ENCODE data around the gene ARFRP1.

ARFRP1 gene, protein sequence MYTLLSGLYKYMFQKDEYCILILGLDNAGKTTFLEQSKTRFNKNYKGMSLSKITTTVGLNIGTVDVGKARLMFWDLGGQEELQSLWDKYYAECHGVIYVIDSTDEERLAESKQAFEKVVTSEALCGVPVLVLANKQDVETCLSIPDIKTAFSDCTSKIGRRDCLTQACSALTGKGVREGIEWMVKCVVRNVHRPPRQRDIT

DNA sequence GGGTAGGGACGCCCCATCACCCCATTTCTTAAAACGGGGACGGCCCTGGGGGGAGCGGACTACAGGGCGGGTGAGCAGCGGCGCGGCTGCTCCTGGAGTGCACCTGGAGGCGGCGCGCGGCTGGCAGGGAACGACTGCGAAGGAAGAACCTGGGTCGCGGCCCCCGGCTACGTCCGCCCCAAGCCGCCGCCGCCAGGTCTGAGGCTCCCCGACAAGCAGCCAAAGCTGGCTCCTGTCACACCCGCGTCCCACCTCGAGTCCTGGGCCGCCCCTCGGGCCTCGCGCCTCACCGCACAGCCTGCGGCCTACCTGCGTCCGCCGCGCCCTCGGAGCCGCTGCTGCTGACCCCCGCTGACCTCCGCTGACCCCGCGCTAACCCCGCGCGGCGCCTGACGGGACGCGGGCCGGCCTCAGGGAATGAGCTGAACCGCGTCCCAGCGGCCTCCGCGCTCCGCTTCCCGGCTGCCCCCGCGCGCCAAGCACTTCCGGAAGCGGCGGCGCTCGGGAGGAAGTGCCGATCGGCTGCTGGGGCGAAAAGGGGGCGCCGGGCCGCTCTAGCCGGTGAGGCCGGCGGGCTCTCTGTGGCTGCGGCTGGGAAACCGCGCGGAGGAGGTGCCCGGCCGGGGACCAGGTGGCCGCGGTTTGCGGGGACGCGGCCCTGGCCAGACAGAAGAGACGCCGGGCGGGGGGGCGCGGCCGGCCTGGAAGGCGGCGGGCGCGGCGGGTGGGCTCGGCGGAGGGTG is at the start of gene ARFRP1, which contains the start of gene ZGPAT:
Gene ARFRP1 (minus strand): TSS at position 419 of the 743 bp plus-strand sequence. CDS start 885 bp downstream, outside the sequence.
Gene ZGPAT (plus strand): TSS at position 482 of the 743 bp plus-strand sequence. CDS start 542 bp downstream, outside the sequence.
- peak; percentile 88 to 90 for DNase-seq

DNA sequence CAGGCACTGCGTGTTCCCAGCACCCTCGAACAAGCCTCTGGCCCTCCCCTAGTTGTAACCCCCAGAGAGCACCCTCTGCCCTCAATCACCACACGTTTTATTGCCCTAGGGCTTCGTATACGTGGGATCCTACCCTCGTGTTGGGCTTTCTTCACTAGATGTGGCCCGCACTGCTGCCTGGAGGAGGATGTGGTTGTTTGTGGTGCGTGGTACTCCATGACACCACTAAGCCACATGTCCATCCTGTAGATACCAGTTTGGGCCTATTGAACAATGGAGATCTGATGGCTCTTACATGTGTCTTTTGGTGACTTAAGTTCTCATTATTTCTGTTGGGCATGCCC is 48.8 kb upstream of the ARFRP1 start:
- DNase-seq: peak; percentile 14 to 26

DNA sequence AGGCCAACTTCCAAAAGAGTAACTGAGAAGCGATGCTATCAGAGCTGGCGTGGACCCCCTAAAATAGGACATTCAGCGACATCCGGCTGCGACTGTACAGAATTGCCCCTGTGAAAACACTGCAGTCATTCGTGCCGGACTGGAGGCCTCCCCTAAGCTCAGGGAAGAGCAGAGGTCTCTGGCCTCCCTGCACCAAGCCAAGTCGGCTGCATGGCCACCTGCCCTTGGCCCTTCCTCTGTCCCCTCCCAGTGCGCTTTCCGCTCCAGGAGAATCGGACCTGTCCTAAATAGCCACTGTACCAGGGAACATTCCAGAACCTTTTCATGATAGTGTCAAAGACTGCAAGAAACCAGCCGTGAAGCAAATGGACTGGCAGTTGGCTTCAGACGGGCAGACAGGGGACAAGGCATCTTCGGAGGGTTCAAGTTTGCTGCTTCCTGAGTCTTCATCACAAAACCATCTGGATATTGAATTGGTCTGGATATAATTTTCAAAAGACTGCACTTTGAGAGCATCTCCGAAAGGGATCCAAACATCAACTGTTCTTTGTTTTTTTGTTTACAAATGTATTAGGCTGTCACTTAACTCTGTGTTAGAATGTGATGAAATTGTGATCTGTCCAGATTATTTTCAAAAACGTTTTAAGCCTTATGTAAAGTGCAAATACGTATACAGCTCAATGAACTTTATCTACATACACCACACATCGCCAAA is 48.3 kb upstream of the ARFRP1 start:
- DNase-seq: no peak

DNA sequence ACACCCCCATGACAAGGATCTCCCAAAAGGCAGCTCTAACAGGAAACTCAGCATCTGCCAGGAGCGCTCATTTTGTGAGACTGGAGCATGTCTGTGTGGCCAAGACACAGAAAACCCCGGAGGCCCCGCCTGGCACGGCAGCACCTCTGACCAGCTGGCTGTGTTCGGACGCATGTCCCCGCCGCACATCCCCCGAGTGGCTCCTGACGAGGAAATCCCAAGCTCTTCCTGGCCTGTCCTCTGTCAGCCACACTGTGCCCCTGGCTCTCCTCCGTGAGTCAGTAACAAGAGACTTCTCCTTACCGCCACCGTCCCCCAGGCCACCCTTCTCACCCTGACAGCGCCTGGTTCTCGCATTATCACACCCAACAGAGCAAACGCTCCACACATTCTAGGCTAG is 46.2 kb upstream of the ARFRP1 start:
- DNase-seq: no peak

DNA sequence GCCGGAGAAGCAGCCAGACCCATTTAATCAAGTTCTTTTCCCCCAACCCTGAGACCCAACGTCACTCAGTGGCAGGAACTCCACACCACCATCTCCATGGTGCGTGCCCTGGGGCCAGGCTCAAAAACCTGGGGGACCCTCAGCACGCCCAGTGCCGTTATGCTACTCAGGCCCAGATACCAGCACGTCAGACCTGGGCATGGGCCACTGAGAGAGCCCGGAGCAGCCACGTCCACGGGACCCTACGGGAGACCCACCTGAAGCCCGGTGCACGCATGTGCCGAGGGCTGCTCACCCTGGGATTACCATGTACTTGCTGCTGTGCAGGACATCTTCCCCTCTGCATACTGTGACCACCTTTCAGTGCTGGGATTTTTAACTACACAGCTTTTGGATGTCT is 45.6 kb upstream of the ARFRP1 start:
- DNase-seq: no peak

DNA sequence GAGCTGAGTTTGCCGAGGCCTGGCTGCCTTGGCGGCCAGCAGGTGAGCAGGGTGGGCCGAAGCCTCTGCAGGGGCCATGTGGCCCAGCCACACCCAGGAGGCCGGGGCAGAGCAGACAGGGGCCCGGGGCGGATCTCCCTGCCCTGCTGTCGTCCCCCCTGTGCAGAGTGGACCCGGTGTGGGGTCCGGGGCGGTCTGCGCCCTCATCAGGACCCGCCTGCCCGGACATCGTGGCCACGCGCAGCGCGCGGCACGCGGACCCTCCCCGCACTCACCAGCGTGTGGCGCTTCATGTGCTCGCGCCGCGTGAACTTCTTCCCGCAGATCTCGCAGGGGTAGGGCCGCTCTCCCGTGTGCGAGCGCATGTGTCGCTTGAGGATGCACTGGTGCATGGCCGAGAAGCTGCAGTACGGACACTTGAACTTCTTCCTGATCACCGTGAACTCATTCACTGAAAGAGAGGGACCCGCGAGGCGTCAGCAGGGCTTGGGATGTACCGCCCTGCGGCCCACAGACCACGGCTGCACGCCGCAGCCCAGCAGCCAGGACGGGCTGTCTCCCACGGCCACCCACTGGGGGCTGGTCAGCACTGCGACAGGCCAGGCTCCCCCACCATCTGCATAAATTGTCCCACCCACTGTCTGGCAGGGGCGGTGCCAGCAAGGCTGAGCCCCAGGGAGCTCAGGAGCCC is 44.8 kb upstream of the ARFRP1 start:
- no peak for DNase-seq

DNA sequence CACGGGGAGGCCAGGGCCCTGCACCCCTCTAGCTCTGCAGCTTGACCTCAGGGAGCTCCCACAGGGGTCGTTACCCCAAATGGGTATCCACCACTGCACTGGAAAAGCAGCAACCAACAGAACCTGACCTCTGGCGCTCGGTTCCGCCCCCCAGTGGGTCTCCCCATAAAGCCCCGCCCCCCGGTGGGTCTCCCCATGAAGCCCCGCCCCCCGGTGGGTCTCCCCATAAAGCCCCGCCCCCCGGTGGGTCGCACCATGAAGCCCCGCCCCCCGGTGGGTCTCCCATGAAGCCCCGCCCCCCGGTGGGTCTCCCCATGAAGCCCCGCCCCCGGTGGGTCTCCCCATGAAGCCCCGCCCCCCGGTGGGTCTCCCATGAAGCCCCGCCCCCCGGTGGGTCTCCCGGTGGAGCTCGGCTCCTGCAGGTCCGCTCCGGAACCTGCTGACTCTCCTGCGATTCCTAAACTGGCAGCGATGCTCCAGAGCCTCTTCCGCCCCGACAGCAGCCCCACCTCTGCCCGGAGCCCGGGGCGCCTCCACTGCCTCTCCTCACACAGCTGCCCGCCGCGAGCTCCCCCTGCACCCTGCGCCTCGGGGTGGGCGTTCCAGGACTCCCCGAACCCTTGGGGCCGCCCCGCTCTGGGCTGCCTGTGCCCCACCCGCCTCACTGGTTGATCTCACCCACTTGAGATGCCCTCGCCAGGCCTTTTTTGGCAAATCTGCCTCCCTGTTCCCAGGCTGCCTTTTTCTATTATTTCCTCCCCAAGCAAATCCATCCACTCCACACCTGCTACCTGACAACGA is 43.9 kb upstream of the ARFRP1 start:
- peak in 1 of 2 donors; percentile 18 for DNase-seq

DNA sequence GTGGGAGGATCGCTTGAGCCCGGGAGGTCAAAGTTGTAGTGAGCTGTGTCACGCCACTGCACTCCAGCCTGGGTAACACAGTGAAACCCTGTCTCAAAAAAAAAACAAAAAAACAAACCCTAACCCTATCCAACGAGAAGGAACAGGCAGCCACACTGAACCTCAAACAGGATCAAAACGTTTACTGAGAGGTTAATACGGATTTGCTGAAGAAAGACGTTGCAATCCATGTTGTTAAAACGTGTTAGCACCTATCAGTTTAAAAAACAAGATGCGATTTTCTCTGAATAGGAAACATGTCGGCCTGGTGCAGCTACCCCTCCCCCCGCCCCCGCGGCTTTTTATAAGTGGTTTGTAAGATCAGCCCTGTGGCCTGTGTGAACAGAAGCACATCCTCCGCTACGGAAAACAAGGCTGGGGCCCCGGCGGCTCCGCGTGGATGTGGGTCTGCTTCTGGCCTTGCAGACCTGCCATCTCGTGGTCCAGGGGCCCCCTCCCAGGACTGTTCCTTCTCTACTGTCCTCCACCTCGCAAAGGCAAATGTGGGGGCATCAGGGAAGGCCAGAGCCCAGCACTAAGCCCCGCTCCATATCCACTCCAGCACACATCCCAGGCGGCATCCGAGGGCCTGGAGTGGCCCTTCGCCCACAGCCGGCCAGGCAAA is 43.2 kb upstream of the ARFRP1 start:
- peak; percentile 52 to 65 for DNase-seq

DNA sequence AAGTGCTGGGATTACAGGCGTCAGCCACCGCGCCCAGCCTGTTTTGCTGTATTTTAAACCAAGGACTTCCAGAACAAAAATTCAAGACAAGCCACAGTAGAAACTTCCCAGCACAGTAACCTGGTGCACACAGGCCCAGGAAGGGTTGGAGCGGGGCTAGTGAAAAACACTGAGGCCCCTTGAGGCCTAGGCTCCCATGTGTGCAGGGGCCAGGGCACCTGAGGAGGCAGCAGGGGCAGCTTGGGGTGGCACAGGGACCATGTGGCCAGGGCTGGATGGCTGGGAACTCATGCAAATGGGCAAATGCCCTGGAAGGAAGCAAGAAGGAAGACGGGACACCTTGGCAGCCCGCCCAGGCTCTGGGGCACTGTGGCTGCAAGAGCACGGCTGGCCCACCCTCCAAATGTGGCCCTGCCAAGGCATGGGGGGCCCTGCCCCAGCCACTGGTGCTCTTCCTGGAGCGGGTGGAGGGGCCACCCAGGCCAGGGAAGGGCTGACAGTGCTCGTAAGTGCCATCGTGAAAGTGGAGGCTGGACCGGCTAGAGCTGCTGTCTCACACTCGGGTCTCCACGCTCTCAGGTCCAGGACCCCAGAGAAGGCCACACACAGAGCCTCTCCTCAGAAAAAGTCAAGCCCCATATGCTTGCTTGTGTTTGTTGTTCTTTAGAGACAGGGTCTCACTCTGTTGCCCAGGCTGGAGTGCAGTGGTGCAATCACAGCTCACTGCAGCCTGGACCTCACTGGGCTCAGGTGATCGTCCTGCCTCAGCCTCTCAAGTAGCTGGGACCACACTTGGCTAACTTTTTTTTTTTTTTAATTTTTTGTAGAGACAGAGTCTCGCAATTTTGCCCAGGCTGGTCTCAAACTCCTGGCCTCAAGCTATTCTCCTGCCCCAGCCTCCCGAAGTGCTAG is 42.1 kb upstream of the ARFRP1 start:
- no peak for DNase-seq

DNA sequence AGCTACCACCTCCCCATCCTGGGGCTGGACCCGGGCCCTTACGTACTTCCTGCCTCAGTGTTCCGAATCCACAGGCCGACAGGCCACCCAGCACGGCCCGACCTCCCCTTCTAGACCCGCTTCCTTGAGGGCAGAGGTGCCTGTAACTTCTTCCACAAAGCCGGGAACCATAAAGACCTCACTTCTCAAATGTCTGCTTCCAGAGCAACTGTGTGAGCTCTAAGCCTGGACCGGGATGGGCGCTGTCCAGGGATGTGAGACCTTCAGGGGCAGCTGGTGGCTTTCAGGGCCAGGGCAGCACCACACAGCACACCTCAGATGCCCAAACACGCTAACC is 41.1 kb upstream of the ARFRP1 start:
- DNase-seq: no peak

DNA sequence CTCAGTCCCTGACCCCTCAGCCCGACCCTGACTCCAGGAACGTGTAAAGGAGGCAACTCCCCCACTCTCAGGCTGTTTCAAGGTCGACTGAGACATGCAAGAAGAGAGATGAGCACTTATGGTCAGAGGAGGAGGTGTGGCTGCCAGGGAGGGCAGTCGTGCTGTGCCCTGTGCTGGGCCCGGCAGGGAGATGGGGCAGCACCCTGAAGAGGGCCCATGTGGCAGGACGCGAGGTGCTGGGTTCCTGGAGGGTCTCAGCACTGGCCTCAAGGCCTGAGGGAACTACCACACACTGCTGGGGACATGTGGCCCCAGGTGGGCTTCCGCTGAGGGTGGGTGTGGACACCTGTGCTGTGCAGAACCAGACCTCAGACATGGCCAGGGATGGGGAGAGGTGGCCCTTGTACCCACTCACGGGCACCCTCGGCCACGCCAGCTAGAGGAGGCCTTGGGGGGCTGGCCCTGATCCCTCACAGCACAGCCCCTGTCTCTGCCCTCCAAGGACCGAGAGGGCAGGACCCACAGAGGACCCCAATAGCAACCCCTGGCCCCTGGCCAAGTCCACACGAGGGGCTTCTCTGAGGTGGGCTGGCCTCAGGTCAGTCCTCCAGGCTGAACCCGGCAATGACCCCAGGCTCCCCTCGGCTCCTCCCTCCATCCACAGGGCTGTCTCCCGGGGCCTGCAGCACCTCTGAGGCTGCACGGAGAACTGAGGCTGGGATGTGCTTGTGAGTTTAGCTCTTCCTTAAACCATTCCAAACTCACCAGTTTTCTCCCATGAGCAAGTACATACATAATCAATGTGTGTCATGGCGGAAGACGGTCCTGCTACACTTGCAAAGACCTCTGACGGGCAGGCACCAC is 40.5 kb upstream of the ARFRP1 start:
- DNase-seq: no peak

DNA sequence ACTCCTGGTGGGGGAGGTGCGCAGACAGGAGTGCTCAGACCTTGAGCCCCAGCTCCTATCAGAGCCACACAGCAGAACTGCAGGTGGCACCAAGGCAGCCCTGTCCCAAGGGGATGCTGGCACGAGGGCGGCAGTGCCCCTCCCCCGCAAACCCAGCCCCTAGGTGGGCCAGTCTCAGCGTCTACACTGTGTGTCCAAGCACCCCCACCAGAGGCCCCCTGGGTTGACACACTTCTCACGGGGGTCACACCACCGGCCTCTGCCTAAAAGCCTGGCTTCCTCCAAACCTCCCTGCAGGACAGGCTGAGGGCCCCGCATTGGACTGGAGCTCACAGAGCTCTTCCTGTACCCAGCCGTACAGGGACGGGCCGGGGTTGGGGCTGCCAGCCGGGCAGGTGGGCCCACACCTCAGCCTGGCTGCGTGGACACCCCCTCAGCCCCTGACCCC is 39.9 kb upstream of the ARFRP1 start:
- DNase-seq: no peak

DNA sequence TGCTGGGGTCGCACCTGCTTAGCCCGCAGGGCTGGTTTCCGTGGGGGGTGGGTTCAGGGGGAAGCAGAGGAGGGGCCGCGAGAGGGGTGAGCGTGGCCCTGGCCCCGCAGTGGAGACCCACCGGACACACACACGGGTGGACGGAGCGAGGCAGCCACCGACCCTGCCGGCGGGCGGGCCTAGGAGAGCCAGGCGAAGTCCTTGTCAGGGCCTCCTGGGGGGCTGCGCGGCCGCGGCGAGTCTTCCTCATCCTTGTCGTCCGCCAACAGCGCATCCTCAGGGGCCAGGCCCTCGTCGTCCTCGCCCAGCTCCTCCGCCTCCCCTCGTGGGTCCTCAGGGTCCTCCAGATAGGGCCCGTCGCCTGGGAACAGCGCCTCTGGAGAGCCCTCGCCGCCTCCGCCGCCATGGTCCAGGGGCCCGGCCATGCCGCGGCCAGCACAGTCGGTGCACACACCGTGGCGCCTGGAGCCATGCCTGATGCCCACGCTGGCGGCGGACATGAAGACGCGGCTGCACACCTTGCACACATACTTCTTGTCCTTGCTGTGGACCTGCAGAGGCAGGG is 39.1 kb upstream of the ARFRP1 start:
- DNase-seq: no peak

DNA sequence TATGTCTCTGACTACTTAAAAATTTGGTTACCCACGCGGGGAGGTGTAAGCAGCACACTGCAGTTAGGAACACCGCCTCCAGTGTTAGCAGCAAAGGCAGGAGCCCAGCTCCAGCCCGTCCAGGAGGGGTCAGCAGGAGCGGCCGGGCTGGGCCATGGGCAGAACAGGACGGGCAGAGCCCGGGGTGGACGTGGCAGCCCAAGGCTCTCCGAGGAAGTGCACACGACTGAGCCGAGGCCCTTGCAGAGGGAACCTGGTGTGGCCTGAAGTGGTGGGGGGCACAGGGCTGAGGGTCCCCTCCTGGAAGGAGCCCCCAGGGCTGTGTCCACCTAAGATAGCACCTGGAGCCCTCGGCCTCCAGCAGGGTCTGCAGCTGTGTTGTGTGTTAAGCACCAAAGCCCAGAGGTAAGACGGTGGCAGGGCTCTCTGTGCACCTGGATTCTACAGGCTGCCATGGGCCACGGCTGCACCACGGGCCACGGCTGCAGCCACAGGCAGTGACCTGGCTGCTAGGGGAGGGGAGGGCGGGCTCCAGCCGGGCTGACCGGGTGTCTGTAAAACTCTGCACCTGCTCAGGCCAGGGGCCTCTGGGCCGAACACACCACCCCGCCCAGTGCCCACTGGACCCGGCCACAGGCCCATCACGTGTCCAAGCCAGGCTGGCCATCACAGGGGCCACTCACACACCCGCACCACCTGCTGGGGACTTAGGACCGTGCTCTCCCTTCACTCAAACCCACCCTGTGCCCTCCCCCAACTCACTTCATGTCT is 38.4 kb upstream of the ARFRP1 start:
- no peak for DNase-seq

DNA sequence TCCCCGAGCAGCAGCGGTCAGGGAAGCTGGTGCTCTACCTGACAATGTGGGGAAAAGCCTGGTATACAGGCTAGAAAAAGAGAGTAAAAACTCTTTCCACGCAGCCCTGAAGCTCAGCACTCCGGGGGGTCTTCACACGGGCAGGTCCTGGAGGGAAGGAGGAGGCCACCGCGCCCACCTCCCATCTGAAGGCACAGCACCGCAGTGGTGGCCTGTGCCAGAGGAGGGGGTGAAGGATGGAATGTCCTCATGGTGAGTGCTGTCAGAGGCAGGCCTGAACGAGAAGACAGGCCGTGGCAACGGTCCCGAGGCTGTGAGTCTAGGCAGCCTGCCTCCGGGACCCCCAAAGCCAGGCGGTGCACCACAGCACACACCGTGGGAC is 37.6 kb upstream of the ARFRP1 start:
- DNase-seq: no peak

DNA sequence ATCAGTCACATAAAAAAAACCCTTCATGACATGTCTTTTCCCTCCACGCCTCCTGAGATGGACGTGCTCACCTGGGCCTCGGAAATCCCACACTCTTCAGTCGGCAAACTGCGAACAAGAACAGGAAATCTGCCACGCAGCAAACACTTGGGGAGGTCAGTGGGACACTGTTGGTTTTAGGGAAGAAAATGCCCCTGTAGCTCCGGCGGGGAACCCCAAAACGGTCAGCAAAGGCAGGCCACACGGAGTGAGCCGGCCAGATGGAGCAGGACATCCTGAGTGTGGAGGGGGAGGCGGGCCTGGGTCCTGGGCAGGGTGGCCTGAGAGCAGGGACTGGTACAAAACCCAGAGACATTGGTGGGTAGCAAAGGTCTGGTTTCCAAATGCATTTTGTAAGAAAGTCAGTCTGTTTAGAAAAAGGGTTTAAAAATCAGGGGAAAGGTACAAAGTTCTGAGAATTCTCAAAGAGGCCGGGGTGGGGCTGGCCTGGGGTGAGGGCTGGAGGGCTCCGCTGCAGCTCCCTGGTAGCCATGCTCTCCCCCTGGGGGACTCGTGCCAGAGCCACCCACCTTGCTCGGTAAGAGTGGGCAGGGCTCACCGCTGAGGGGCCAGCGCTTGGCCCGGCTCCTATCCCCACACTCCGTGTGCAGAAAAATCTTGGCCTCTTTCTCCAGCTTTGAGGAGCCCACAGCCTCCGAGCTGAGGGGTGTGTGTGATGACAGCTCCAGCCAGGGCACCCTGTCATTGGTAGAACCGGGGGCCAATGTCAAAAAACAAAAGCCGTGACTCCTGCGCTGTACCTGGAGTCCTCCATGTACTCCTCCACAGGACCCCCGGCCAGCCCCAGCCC is 37.0 kb upstream of the ARFRP1 start:
- no peak for DNase-seq

DNA sequence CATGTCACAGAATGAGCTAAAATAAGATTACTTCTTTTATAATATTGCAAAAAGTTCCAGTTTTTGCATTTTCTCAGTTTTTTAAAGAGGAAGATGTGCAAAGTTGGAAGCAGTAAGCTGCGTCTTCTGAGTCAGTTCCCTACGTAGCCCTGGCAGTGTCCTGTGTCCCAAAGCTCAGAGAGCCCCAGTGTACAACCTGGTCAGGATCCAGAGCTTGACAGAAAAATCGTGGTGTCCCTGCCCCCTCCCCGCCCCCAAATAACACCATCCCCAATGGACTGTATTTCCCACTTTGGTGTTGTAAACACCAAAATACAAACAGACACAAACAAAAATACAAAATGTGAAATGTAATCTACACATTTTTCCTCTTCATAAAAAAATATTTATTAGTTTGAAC is 36.4 kb upstream of the ARFRP1 start:
- no peak for DNase-seq

All from CD4-positive, alpha-beta T cell treated with Interleukin-1 beta for 1 hour (primary cell).